HG03442 (cell line): ENCODE measurements around the gene RASL11B.
"Not testable (repeated sequence)": the region's sequence is repeated elsewhere in the genome, so short reads cannot be mapped to it uniquely, and the experiment has no call there.

Experiments used
- ATAC-seq: cut with Tn5 transposase; IDR thresholded peaks from one replicate; pipeline ENCODE4 v1.9.1; 2021; ENCODE audit warnings: mild to moderate bottlenecking, moderate library complexity; ENCODE audit not compliant: unreplicated experiment

The RASL11B gene, protein sequence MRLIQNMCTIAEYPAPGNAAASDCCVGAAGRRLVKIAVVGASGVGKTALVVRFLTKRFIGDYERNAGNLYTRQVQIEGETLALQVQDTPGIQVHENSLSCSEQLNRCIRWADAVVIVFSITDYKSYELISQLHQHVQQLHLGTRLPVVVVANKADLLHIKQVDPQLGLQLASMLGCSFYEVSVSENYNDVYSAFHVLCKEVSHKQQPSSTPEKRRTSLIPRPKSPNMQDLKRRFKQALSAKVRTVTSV

DNA sequence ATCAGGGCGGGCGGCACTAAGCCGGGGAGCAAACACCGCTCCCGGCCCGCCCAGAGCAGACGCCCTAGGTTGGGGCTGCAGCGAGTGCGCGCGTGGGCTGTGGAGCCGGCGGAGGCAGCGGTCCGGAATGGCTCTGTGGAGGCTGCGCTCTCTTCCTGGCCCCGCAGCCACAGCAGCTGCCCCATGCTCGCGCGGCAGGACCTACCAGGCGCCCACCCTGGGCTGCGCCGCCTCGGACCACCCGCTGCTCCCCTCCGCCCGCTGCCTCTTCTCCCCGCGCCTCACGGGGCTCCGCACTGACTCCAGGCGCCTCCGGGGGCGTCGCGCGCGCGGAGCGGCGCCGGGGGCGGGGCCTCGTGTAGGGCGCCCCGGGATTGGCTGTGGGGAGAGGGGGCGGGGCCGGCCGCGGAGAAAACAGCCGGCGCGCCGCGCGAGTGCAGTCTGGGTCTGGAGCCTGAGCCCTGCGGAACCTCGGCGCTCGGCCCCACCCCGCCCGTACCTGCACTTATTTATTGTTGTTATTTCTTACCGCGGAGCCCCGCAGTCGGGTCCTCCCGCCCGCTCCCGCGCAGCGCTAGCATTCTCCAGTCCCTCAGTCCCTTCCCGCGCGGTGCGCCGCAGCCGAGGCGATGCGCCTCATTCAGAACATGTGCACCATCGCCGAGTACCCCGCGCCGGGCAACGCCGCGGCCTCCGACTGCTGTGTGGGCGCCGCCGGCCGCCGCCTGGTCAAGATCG lies at the start of gene RASL11B:
Gene RASL11B, plus strand, starts transcription at position 439 of the 738 bp plus-strand sequence. Its CDS starts 191 bp downstream, at position 630.
- ATAC-seq = peak; percentile 98

DNA sequence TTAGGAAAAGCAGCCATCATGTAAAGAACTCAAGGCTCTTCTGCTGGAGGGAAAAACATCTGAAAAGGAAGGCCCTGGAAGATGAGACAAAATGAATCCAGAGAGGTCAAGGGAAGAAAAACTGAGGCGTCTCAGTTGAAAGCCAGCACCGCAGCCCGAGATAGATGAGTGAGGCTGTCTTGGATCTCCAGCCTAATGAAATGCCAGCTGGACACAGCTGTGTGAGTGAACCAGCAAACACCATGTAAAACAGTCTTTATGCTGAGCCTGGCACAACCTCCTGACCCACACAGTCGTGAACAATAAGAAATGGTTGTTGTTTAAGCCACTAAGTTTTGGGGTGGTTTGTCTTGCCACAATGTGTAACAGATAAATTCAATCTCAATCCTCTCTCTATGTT lies 48.6 kb upstream of the RASL11B start:
- ATAC-seq = no peak

DNA sequence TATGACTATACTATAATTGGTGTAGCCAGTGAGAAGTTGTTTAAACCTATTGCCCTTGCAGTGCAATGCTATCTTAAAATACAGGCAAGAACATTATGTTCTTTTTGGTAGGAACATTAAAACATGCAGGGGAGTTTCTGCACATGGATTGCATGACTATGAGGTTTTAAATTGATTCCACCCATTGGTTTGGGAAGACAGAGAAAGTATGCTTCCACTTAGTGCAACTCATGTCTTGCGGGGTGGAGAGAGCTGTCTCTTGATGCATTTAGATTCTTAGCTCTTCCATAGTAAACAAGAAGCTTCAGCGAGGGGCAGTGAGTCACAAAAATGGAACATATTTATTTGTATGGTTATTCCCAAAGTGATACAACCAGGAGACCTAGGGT lies 39.5 kb upstream of the RASL11B start:
- no peak for ATAC-seq

DNA sequence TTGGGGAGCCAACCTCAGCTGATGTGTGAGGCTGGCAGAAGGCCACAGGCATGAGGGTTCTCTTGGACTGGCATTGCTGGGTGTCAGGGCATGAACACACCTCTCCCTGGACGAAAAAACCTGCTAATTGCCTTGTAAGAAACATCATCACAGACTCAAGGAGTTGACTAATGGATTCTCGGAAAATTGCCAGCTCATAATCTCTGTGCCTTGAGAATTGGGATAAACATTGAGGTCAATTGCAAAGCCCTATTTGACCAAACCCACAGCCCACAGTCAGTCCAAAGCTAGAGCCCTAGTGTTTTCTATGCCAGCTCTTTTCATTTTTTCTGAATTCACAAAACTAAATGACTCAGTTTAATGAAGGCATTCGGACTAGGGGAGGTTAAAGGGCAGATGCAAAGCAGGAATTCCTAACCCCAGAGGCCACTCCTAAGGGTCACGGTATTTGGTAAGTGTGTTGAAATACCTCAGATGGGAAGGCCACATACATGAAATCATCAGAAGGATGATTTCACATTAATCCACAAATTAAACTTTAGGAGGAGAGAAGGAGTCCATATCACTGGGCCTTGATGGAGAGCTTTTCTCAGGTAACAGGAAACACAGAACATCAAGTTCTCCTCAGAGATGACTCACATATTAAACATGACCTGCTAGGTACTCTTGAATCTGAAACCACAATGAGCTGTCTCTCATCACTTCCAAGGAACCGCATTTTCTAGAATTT lies 39.0 kb upstream of the RASL11B start:
- no peak for ATAC-seq

DNA sequence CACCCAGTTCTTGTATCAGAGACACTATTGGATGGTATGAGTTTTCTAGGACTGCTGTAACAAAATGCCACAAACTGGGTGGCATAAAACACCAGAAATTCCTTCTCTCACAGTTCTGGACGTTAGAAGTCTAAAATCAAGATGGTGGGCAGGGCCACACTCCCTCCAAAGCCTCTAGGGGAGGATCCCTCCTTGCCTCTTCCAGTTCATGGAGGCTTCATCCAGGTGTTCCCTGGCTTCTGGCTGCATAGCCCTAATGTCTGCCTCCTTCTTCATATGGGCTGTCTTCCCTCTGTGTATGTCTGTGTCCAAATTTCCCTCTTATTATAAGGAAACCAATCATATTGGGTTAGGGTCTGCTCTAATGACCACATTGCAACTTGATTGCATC lies 38.4 kb upstream of the RASL11B start:
- ATAC-seq = no peak

DNA sequence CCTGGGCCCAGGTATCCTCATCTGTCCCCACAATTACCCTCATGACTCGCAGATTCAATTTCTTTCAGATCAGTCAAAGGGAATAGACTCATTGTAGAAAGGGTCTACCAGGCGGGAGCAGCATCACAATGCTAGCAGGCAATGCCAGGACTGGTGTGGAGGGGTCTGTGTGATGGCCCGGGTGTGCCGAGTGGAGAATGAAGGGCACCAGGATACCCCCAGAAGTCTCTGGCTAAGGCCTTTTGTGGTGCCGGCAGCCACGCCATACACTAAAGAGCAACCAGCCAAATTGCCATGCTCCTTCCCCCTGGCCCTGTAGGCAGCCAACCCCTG lies 37.9 kb upstream of the RASL11B start:
- no peak for ATAC-seq

DNA sequence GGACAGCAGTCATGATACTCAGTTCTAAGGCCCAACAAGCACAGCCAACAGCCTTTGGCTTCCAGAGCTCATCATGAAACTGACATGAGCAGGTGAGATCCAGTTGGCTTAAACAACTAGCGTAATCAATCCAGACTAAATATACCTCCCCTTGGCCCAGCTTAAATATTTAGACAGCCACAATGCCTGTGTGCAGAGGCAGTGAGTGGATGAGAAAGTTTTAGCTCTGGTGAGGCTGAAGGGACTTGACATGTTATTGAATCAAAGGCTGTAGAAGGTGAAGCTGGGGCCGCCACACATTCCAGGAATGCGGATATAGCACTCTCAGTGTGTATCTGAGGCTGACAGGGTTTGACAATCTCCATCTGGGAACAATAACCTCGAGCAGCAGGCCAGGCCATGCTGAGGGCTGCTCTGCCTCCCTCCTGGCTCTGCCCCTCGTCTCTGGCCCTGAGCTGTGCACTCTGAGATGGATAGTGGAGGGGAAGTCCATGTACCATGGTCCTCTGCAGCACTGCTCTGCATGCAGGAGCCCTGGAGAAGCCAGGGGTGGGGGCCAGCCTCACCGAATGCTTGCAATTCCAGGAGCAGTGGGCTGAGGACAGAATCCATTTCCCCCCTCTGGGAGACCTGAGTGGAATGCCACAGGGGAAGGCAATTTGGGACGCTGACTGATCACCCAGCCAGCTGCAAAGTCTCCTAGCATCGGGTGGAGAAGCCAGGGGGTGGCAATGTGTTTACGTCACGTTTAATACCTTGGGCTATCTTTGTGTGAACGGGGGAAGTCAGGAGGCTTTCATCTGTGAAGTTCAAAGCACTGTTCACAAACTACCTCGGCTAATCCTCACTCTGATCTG lies 37.3 kb upstream of the RASL11B start:
- ATAC-seq = no peak

DNA sequence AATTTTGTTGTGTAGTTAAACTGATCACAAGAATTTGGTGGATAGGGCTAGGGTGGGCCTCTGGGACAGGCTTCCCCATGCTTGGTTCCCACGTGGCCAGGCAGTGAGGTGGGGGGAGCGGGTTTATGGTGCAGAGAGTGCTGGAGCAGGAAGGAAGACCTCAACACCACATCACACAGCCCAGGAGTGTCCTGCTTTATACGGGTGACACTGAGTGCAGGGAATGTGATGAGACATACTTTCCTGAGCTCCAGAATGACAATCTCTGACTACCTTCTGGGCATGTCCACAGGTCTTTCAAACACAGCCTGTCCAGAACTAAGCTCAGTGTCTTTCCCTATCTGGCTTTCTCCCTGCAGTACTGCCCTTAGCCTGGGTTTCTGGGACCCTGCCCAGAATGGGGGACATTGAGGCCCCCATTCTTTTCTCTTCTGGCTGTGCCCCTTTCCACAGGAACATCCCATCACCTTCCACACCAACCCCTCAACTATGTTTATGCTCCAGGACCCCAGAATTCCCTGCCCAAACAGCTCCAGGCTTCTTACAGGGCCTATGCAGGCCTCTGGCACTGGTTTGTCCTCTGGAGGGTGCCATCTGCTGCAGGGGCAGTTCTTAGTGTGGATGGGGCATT lies 36.5 kb upstream of the RASL11B start:
- ATAC-seq = no peak

DNA sequence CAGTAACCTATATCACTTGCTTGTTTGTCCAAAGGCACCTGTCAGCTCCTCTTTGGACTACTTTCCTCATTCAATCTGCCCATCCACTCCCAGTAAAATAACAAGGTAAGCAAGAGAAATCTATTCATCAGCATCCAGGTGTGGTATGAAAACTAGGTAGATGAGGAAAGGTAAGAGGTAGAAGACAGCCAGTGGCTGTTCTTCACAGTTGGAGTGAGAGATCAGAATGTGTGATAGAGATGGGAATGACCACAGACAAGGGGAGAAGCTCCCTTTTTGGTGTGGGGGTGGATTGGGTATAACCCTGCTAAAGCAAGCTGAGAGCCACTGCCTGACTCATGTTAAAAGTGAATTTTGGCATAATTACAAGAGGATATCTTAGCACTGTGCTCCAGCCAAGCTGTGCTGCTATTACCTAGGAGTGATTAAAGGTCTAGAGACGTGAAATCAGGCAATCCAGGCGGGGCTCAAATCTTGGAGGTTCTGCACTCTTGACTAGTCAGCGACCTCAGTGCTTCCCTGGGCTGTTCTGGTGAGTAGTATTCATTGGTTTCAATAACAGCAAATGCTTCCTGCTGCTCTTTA lies 28.1 kb upstream of the RASL11B start:
- ATAC-seq = no peak

DNA sequence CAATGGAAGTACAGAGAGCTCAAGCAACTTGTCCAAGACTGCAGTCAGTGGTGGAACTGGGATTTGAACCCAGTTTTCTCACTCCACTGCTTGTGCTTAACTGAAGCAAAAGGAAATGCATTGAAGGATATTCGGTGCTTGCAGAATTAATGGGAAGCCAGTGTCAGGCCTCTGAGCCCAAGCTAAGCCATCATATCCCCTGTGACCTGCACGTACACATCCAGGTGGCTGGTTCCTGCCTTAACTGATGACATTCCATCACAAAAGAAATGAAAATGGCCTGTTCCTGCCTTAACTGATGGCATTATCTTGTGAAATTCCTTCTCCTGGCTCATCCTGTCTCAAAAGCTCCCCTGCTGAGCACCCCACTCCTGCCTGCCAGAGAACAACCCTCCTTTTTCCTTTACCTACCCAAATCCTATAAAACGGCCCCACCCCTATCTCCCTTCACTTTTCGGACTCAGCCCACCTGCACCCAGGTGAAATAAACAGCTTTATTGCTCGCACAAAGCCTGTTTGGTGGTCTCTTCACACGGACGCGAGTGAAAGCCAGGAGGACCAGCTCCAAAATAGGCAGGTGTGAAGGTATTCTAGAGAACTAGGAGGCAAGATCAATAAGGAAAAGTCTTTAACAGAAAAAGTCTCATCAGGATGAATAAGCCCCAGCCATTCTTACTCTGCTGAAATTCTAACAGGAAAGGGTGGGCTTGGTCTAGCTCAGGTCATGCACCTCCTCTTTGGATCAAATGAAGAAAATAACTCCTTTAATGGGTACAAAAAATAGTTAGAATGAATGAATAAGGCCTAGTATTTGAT lies 27.3 kb upstream of the RASL11B start:
- ATAC-seq = not testable (repeated sequence)

DNA sequence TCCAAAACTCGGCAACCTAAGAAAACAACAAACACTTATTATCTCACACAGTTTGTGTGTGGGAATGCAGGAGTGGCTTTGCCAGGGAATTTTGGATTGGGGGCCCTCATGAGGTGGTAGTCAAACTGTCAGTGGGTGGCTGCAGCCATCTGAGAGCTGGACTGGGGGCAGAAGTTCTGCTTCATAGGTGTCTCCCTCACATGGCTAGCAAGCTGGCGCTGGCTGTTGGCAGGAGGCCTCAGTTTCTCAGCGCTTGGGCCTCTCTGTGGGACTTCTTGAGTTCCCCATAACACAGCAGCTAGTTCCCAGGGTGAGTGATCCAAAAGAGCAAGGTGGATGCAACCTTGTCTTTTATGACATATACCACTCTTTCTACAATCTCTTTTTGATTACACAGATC lies 26.0 kb upstream of the RASL11B start:
- ATAC-seq = no peak

DNA sequence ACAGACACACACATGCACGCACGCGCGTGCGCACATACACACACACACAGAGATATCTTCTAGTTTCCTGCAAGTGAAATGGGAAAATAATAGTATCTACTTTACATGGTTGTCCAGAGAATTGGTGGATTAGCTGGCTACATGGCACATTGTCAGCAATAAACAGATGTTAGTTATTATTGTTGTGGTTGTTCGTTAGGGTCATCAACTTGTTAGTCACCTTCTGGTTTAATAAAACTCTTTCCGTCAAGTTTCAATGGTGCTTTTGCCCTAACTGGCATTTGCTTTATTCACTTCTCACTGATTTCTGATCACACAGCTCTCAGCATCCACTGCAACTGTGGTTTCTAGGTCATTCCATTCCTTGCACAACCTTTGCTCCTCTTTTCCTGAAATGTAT lies 25.4 kb upstream of the RASL11B start:
- ATAC-seq = no peak

DNA sequence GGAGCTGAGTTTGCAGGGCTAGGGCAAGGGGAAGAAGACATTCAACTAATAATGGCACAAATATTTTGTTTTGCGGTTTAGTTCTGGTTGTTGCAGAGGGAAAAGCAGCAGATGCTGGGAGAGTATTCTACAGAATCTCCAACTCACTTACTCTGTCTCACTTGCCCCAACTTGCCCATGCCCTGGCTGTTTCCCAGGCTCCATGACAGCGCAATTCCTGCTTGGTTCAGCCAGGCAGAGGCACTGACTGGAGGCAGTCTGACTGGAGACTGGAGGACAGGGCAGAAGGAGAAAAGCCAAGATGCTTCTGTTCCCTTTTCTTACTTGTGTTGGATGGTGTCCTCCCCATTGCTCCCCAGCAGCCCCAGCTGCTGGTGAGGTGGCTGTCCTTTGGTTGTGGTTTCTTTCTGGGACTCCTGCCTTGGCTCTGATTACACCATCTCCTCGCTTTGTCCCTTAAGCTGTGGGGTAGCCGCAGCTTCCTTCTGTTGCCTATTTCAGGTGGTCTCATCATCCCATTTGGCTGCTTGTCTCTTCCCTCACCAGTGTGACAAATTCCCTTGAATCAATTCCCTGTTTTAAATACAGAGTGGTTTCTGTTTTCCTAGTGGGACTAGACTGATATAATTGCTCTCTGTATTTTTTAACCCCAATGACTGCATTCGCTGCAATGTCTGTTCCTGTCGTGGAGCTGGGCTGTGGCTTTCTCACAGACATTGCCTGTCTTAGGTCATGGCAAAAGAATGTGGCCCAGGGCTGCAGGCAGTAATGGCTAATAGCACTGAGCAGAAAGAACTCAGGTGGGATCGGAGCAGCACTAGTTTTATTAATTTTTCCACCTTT lies 24.2 kb upstream of the RASL11B start:
- no peak for ATAC-seq

DNA sequence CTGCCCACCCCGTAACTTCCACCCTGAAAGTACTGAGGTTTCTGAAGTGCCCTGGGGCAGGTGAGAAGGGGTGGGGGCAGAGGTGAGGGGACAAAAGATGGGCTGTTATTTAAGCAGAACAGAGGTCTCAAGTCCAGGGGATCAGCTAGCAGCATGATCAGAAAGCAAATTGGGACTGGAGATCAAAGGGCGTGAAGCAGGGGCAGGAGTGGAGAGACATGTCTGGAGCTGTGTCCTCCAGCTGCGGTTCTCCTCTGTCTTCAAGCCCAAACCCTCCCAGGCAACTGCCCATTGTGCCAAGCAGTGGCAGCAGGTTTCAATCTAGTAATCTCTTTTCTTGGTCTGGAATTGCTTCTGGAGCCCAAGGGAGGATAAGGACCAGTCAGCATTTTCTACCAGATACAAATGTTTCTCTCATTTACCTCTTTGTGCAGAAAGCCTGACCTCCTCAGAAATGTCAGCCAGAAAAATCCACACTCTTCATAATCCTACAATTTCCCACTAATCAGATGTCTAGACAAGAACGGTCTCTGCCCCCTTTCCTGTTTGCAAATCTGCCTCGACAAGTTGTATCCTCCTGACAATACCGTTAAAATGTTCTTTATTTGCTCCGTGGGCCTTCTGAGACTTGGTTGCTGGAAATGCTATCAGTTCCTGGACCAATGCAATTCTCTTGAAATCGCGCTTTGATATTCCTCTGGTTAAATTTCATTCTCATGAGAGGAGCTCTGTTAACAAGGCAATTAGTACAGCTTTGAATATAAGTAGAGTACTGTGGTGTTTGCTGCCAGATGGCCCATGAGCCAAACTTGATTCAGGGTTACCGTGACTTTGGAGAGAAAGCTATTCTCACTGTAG lies 23.2 kb upstream of the RASL11B start:
- ATAC-seq = no peak

DNA sequence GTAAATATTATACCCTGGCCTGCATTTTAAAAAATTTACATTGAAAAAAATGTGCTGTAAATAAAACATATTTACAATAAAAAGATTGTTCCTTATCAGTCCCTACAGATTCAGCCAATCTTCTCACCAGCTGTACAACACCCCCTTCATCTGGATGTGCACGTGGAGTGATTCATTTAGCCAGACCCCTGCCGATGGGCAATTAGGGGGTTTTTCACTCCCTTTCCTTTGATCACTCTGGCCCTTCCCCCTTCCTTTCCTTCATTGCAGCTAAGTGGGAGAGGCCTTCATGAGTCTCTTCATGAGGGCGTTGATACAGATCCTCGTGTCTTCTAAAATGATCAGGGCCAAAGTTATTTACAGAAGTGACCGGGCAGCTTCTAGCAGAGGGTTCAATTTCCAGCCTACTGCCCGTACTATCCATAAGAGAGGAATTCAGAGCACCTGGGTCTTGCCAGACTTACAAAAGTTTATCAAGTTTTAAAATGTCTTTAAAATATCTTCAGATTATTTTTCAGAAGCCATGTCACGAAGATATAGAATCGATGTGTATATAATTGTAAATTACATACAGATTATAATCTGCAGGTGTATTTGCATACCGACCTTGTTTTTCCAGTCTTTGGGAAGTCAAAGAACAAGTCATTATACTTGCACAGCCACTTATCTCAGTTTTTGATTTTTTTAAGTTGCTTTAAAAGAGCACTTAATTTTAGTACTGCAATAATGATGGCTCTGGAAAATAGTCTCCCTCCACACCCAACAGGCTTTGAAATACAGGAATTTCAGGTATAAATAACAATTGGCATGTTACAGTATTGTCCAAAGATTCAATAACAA lies 21.4 kb upstream of the RASL11B start:
- no peak for ATAC-seq

DNA sequence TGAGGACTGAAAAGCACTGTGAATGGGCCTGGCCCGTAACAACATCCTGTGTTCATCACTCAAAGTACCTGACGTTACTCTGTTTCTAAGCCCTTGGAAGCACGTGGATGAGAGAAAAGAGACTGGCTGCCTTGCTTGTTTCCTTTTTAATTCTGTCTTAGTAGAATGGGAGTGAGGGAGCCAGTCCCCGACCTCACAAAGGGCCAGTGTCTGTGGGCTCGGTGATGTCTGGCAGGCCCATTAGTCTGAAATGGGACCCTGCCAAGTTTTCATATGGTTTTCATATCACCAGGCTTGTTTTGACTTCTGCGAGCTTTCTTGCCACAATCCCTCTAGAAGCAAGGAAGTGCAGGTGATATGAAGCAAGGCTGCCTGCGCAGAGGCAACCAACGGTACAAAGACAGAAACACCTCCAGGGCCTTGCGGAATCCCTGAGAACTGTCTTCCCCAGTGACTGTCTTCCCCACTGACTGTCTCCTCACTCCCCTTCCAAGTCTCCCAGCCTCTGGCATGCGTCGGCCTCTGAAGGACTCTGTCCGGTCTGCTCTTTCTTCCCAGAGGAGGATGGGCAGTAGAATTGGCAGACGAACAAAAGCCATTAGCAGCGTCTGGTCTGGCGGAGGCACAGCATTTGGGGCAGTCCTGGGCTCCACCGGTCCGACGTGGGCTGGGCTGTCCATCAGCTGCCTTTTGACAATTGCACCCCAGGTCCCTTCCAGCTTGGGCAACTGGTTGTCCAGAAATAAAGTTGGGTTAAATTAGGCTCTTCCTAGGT lies 20.2 kb upstream of the RASL11B start:
- ATAC-seq = no peak
